ENCODE results near the gene SPATA33.

SPATA33 gene

GRCh38 chr16:89657442-89658220 is at the start of gene SPATA33, which contains the start of gene CHMP1A:
TSS of gene SPATA33 (plus strand) at chr16:89657836. CDS start at chr16:89657912, 76 bp downstream.
TSS of gene CHMP1A (minus strand) at chr16:89657708. CDS start at chr16:89657588, 120 bp downstream.
- no peak for DNase-seq (ENCODE audit: low read depth)

GRCh38 chr16:89607937-89608740 is 49.5 kb upstream of the SPATA33 start:
- DNase-seq (ENCODE audit: low read depth) = no peak

- DNase-seq (ENCODE audit: low read depth) = no peak
These were observed 47.6 kb upstream of the SPATA33 start for GRCh38 chr16:89610108-89610453.

GRCh38 chr16:89612415-89613166 is 45.0 kb upstream of the SPATA33 start:
- DNase-seq (ENCODE audit: low read depth) = no peak

- DNase-seq (ENCODE audit: low read depth) = no peak
These were observed 44.2 kb upstream of the SPATA33 start, which contains the start of gene DPEP1 for GRCh38 chr16:89613231-89613953. TSS of gene DPEP1 (plus strand) at chr16:89613642. CDS start at chr16:89630411, 16,769 bp downstream.

GRCh38 chr16:89613954-89614459 is 43.6 kb upstream of the SPATA33 start:
- no peak for DNase-seq (ENCODE audit: low read depth)

GRCh38 chr16:89615176-89615575 is 42.5 kb upstream of the SPATA33 start:
- DNase-seq (ENCODE audit: low read depth) = no peak

GRCh38 chr16:89615596-89616090 is 42.0 kb upstream of the SPATA33 start:
- no peak for DNase-seq (ENCODE audit: low read depth)

- no peak for DNase-seq (ENCODE audit: low read depth)
These were observed 41.0 kb upstream of the SPATA33 start for GRCh38 chr16:89616623-89617022.

GRCh38 chr16:89617036-89617435 is 40.6 kb upstream of the SPATA33 start:
- DNase-seq (ENCODE audit: low read depth) = no peak

GRCh38 chr16:89618109-89618998 is 39.3 kb upstream of the SPATA33 start:
- DNase-seq (ENCODE audit: low read depth) = no peak

GRCh38 chr16:89619840-89620239 is 37.8 kb upstream of the SPATA33 start:
- no peak for DNase-seq (ENCODE audit: low read depth)

GRCh38 chr16:89620406-89620841 is 37.2 kb upstream of the SPATA33 start:
- no peak for DNase-seq (ENCODE audit: low read depth)

- no peak for DNase-seq (ENCODE audit: low read depth)
These were observed 36.4 kb upstream of the SPATA33 start for GRCh38 chr16:89621136-89621697.

GRCh38 chr16:89621698-89622409 is 35.8 kb upstream of the SPATA33 start:
- DNase-seq (ENCODE audit: low read depth) = no peak

- DNase-seq (ENCODE audit: low read depth) = no peak
These were observed 34.0 kb upstream of the SPATA33 start for GRCh38 chr16:89623511-89624261.

GRCh38 chr16:89624777-89625761 is 32.6 kb upstream of the SPATA33 start:
- DNase-seq (ENCODE audit: low read depth) = no peak

Data from non-pigmented ciliary epithelial cell (primary cell).